ENCODE data around the gene SLC9A9.

The SLC9A9 gene

GRCh38 chr3:143496191-143496590, 352.1 kb downstream of the SLC9A9 start:
- TF ChIP-seq, protein P1, sequence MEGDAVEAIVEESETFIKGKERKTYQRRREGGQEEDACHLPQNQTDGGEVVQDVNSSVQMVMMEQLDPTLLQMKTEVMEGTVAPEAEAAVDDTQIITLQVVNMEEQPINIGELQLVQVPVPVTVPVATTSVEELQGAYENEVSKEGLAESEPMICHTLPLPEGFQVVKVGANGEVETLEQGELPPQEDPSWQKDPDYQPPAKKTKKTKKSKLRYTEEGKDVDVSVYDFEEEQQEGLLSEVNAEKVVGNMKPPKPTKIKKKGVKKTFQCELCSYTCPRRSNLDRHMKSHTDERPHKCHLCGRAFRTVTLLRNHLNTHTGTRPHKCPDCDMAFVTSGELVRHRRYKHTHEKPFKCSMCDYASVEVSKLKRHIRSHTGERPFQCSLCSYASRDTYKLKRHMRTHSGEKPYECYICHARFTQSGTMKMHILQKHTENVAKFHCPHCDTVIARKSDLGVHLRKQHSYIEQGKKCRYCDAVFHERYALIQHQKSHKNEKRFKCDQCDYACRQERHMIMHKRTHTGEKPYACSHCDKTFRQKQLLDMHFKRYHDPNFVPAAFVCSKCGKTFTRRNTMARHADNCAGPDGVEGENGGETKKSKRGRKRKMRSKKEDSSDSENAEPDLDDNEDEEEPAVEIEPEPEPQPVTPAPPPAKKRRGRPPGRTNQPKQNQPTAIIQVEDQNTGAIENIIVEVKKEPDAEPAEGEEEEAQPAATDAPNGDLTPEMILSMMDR (IDR thresholded peaks at IDR 0.05; ENCODE audit: low read depth, low read length, missing control alignments): no peak
- DNase-seq (ENCODE audit: low read depth): no peak
- H3K4me3 ChIP-seq (ENCODE audit: low read depth, low read length): no peak overlapping the region

GRCh38 chr3:143495527-143495926, 352.7 kb downstream of the SLC9A9 start:
- TF ChIP-seq, protein P1 (IDR thresholded peaks at IDR 0.05; ENCODE audit: low read depth, low read length, missing control alignments): no peak
- no peak for DNase-seq (ENCODE audit: low read depth)
- no peak overlapping the region for H3K4me3 ChIP-seq (ENCODE audit: low read depth, low read length)

DNA sequence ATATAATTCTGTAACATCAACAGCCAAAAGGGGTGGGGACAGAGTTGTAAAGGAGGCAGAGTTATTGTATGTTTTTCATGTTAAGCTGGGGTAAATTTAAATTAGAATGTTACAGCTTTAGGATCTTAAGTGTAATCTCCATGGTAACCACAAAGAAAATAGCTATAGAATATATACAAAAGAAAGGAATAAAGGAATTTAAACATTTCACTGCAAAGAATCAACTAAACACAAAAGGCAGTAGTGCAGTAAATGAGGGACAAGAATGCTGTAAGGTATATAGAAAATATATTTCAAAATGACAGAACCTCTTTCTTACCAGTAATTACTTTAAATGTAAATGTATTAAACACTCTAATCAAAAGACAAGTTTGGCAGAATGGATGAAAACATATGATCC, 361.7 kb downstream of the SLC9A9 start:
- DNase-seq (ENCODE audit: low read depth): no peak
- no peak overlapping the region for H3K4me3 ChIP-seq (ENCODE audit: low read depth, low read length)
- TF ChIP-seq, protein P1 (IDR thresholded peaks at IDR 0.05; ENCODE audit: low read depth, low read length, missing control alignments): no peak

- H3K4me3 ChIP-seq (ENCODE audit: low read depth, low read length): no peak overlapping the region
- DNase-seq (ENCODE audit: low read depth): no peak
- TF ChIP-seq, protein P1 (IDR thresholded peaks at IDR 0.05; ENCODE audit: low read depth, low read length, missing control alignments): no peak
Measured at GRCh38 chr3:143484846-143485512, 363.3 kb downstream of the SLC9A9 start.

DNA sequence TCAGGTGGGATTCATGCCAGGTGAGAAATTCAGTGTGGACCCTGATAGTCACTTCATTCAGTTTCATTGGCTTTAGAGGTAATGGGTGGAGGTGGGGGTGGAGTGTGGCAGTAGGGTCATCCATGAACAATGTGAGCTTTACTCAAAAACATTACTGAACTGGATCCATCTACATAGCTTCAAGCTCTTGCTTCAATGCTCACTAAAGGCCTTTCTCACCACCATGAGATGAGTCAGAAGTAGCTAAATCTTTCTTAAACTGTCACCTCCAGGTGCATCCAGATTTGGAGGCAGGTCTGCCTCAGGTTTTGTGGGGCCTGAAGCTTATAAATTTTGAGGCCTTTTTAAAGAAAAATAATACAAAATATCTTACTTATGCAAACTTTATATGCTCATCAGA, 365.1 kb downstream of the SLC9A9 start:
- H3K4me3 ChIP-seq (ENCODE audit: low read depth, low read length): no peak overlapping the region
- TF ChIP-seq, protein P1 (IDR thresholded peaks at IDR 0.05; ENCODE audit: low read depth, low read length, missing control alignments): no peak
- no peak for DNase-seq (ENCODE audit: low read depth)

GRCh38 chr3:143482106-143483088, 365.9 kb downstream of the SLC9A9 start:
- DNase-seq (ENCODE audit: low read depth): no peak
- TF ChIP-seq, protein P1 (IDR thresholded peaks at IDR 0.05; ENCODE audit: low read depth, low read length, missing control alignments): no peak

More at GRCh38 chr3:143482106-143483088, 365.9 kb downstream of the SLC9A9 start:
- H3K4me3 ChIP-seq (ENCODE audit: low read depth, low read length): no peak overlapping the region
